Neuronal stem cell (in vitro differentiated cells): ENCODE measurements around the gene FHDC1.

Experiments
- DNase-seq: peaks from one replicate; pipeline ENCODE4 v3.0.0-alpha.2; 2013; ENCODE audit warnings: low spot score
- H2AFZ ChIP-seq: one replicate; pipeline ENCODE4 v1.6.1; 2013; ENCODE audit warnings: mild to moderate bottlenecking, low read length, inconsistent platforms
- H2AK5ac ChIP-seq: 2 replicates; pipeline ENCODE4 v1.6.1; 2013; ENCODE audit warnings: low read depth, mild to moderate bottlenecking, inconsistent platforms, low read length, moderate library complexity, mixed read lengths
- H2BK120ac ChIP-seq: 2 replicates; pipeline ENCODE4 v1.6.1; 2013; ENCODE audit warnings: low read depth, mild to moderate bottlenecking, inconsistent platforms, low read length, moderate library complexity, mixed read lengths
- H2BK12ac ChIP-seq: one replicate; pipeline ENCODE4 v1.6.1; 2013; ENCODE audit warnings: low read length, inconsistent platforms
- H2BK15ac ChIP-seq: 2 replicates; pipeline ENCODE4 v1.6.1; 2013; ENCODE audit warnings: mild to moderate bottlenecking, low read length, inconsistent platforms, mixed read lengths
- H2BK5ac ChIP-seq: one replicate; pipeline ENCODE4 v1.6.1; 2013; ENCODE audit warnings: inconsistent platforms, mild to moderate bottlenecking, low read length, moderate library complexity
- H3K14ac ChIP-seq: one replicate; pipeline ENCODE4 v1.6.1; 2013; ENCODE audit warnings: low read length, inconsistent platforms
- H3K18ac ChIP-seq: 2 replicates; pipeline ENCODE4 v1.6.1; 2013; ENCODE audit warnings: low read length, inconsistent platforms
- H3K23ac ChIP-seq: 2 replicates; pipeline ENCODE4 v1.6.1; 2013; ENCODE audit warnings: low read depth, mild to moderate bottlenecking, mixed read lengths, low read length, inconsistent platforms; ENCODE audit not compliant: poor library complexity
- H3K27ac ChIP-seq: replicated peaks from 3 replicates; pipeline ENCODE4 v1.5.1; 2013; ENCODE audit warnings: low read length, inconsistent platforms
- H3K27me3 ChIP-seq, 3 experiments: 2 replicates each; pipeline ENCODE4 v1.6.1; 2013; ENCODE audit warnings: low read length in 3 of 3, mild to moderate bottlenecking in 2 of 3, inconsistent platforms in 1 of 3, low read depth in 1 of 3, mixed read lengths in 1 of 3, moderate library complexity in 1 of 3; ENCODE audit not compliant: control insufficient read depth in 3 of 3, insufficient read depth in 3 of 3
- H3K36me3 ChIP-seq, 2 donors: replicated peaks in 1 of 2; 2 replicates each; pipeline ENCODE4 v1.6.1; 2013; ENCODE audit warnings: low read length in 2 of 2; ENCODE audit not compliant: control insufficient read depth in 2 of 2, insufficient read depth in 2 of 2
- H3K4ac ChIP-seq: 2 replicates; pipeline ENCODE4 v1.6.1; 2013; ENCODE audit warnings: inconsistent platforms, mild to moderate bottlenecking, low read length, moderate library complexity
- H3K4me1 ChIP-seq, 2 donors: 1 replicate in 1 of 2; 2 replicates in 1 of 2; pipeline ENCODE4 v1.6.1; 2013; ENCODE audit warnings: low read length in 2 of 2, low read depth in 1 of 2; ENCODE audit not compliant: control insufficient read depth in 2 of 2, insufficient read depth in 1 of 2
- H3K4me2 ChIP-seq: one replicate; pipeline ENCODE4 v1.6.1; 2013; ENCODE audit warnings: mild to moderate bottlenecking, low read length, inconsistent platforms; ENCODE audit not compliant: insufficient read depth, poor library complexity, severe bottlenecking
- H3K4me3 ChIP-seq, 2 donors: 2 replicates each; pipeline ENCODE4 v1.5.1; 2013; ENCODE audit warnings: low read length in 2 of 2, mild to moderate bottlenecking in 2 of 2, inconsistent platforms in 1 of 2, moderate library complexity in 1 of 2
- H3K79me1 ChIP-seq: one replicate; pipeline ENCODE4 v1.6.1; 2013; ENCODE audit warnings: low read depth, mild to moderate bottlenecking, inconsistent platforms, low read length, moderate library complexity
- H3K9ac ChIP-seq: one replicate; pipeline ENCODE4 v1.6.1; 2013; ENCODE audit warnings: mild to moderate bottlenecking, low read depth, low read length, inconsistent platforms; ENCODE audit not compliant: poor library complexity
- H3K9me3 ChIP-seq, 2 donors: replicated peaks in 1 of 2; 2 replicates each; pipeline versions ENCODE3 to v1.6.1; 2013; ENCODE audit warnings: low read length in 2 of 2, mild to moderate bottlenecking in 2 of 2, inconsistent platforms in 1 of 2, low read depth in 1 of 2, mixed read lengths in 1 of 2, moderate library complexity in 1 of 2; ENCODE audit not compliant: control insufficient read depth in 2 of 2, insufficient read depth in 1 of 2
- H4K8ac ChIP-seq: one replicate; pipeline ENCODE4 v1.6.1; 2013; ENCODE audit warnings: low read depth, mild to moderate bottlenecking, inconsistent platforms, low read length, moderate library complexity
- H4K91ac ChIP-seq: one replicate; pipeline ENCODE4 v1.6.1; 2013; ENCODE audit warnings: low read length, low read depth, mild to moderate bottlenecking, inconsistent platforms; ENCODE audit not compliant: poor library complexity
- WGBS, 2 donors: extraction: QIAGEN DNeasy Blood & Tissue Kit; methylation state at CpG; one replicate each; pipeline ENCODE4 v1.1.7; 2013; ENCODE audit warnings: missing lambda C conversion rate in 2 of 2, mixed read lengths in 1 of 2; ENCODE audit not compliant: insufficient read length in 2 of 2, insufficient replicate concordance in 1 of 2; ENCODE audit errors: extremely low coverage in 2 of 2; 5-methylcytosine and 5-hydroxymethylcytosine counted together

Gene FHDC1

DNA sequence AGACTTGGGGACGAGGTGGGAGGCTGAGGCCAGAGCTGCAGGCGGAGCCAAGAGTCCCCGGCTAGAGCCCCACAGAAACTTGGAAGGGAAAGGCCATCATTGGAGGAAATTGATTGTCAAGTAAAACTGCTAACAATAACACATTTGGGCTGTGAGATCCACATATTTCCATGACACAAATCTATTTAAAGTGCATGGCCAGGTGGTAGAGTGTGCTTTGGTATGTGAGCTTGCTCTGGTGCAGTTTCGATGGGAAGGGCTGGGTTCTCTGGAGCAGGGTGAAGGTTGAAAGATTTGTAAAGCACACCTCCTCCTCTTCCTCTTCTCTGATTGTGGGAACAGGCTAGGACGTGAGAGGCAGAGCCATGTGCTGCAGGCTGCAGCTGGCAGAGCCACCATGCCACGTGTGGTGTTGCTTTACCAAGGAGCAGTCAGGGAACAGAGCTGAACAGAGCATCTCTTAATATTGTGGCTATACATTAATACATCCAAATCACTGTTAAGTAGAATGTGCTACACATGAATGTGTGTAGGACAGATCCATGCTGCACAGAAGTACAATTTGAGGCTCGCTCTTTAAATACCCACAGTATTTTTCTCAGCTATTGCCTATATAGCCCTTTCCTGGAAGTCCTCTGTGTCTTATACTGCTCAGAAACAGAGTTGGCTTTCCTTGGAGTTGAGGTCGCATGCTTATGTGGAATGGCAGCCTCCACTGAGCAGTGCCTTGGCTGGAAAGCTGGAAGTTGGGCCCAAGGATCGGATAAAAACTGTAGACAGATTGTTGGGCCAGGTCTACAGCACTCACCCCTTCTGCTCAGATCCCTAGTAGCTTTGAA lies 37.7 kb downstream of the FHDC1 start:
- Histone ChIP-seq H3K36me3 (peaks cover 0 to 4% of the 10 kb centered on the region in 2 donors), H2BK120ac (no peak overlapping the region), H2AK5ac (peak overlapping the region; percentile 4), H3K9me3 (no peaks in the 10 kb centered on the region), H2BK5ac (no peak overlapping the region), H2BK15ac (no peak overlapping the region), H3K27me3 (no peaks in the 10 kb centered on the region), H3K27ac (no peak overlapping the region), H3K4me1 (peaks cover 0 to 6% of the 10 kb centered on the region in 2 donors), H3K4me2 (no peak overlapping the region), H3K79me1 (no peaks in the 10 kb centered on the region), H3K4ac (no peak overlapping the region), H4K8ac (no peak overlapping the region), H2BK12ac (no peak overlapping the region), H3K9ac (no peak overlapping the region), H2AFZ (peak overlapping the region; percentile 41), H3K4me3 (no peak overlapping the region), H3K23ac (peak overlapping the region; percentile 20), H3K14ac (no peak overlapping the region), H3K18ac (no peak overlapping the region), H4K91ac (no peak overlapping the region)
- DNase-seq, result no peak
- WGBS, 2 donors, result no CpG with 5 or more reads among the region's 9 CpGs

DNA sequence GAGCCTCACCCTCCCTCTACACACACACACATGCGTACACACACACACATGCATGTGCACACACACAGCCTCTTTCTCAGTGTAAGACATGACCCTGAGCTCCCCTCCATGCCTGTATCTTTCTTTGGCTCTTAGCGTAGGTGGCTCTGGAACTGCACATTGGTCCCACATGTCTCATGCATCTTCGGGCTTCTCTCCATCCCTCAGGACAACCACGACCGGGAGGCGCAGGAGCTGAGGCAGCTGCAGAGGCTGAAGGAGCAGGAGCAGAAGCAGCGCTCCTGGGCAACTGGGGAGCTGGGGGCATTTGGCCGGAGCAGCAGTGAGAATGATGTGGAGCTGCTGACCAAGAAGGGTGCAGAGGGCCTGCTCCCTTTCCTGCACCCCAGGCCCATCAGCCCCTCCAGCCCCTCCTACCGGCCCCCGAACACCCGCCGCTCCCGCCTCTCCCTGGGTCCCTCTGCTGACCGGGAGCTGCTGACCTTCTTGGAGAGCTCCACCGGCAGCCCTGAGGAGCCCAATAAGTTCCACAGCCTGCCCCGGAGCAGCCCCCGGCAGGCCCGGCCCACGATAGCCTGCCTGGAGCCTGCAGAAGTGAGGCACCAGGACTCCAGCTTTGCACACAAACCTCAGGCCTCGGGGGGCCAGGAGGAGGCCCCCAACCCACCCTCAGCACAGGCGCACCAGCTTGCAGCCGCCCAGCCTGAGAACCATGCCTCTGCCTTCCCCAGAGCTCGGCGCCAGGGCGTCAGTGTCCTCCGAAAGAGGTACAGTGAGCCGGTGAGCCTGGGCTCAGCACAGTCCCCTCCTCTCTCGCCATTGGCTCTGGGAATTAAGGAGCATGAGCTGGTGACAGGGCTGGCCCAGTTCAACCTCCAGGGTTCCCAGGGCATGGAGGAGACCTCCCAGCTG lies 38.6 kb downstream of the FHDC1 start:
- no peaks in the 10 kb centered on the region for H3K9me3 ChIP-seq
- H3K79me1 ChIP-seq, result no peaks in the 10 kb centered on the region
- peaks cover 0 to 4% of the 10 kb centered on the region in 2 donors for H3K36me3 ChIP-seq
- no peak overlapping the region for H3K4me2 ChIP-seq
- H2AFZ ChIP-seq, result no peak overlapping the region
- no peak overlapping the region for H2AK5ac ChIP-seq
- no peak overlapping the region for H3K14ac ChIP-seq
- no peak overlapping the region for H3K18ac ChIP-seq
- H2BK12ac ChIP-seq, result no peak overlapping the region
- no peak overlapping the region for H3K27ac ChIP-seq
- peaks cover 0 to 6% of the 10 kb centered on the region in 2 donors for H3K4me1 ChIP-seq
- no peaks in the 10 kb centered on the region for H3K27me3 ChIP-seq
- H4K8ac ChIP-seq, result no peak overlapping the region
- no peak overlapping the region for H3K4ac ChIP-seq
- no peak overlapping the region for H4K91ac ChIP-seq
- H3K4me3 ChIP-seq, result no peak overlapping the region
- H3K23ac ChIP-seq, result peak overlapping the region; percentile 20
- no peak overlapping the region for H3K9ac ChIP-seq
- peak overlapping the region; percentile 39 for H2BK5ac ChIP-seq
- DNase-seq, result no peak
- H2BK15ac ChIP-seq, result no peak overlapping the region
- no CpG with 5 or more reads among the region's 28 CpGs for WGBS, 2 donors
- H2BK120ac ChIP-seq, result no peak overlapping the region

DNA sequence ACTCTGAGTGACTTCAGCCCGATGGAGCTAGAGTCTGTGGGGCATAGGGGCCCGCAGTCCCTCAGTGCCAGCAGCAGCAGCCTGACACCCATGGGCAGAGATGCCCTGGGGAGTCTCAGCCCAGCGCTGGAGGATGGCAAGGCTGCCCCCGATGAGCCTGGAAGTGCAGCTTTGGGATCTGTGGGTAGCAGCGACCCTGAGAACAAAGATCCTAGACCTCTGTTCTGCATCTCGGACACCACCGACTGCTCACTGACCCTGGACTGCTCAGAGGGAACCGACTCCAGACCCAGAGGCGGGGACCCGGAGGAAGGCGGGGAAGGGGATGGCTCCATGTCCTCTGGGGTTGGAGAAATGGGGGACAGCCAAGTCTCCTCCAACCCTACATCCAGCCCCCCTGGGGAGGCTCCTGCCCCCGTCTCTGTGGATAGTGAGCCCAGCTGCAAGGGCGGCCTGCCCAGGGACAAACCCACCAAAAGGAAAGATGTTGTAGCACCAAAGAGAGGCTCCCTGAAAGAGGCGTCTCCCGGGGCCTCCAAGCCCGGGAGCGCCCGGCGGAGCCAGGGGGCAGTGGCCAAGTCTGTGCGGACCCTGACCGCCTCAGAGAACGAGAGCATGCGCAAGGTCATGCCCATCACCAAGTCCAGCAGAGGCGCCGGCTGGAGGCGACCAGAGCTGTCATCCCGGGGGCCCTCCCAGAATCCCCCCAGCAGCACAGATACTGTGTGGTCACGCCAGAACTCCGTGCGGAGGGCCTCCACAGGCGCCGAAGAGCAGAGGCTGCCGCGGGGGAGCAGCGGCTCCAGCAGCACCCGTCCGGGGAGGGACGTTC lies 39.5 kb downstream of the FHDC1 start:
- no peaks in the 10 kb centered on the region for H3K79me1 ChIP-seq
- H2AFZ ChIP-seq, result no peak overlapping the region
- H3K4me3 ChIP-seq, result no peak overlapping the region
- WGBS, 2 donors, result no CpG with 5 or more reads among the region's 38 CpGs
- H2BK15ac ChIP-seq, result peak overlapping the region; percentile 22
- H3K4me2 ChIP-seq, result no peak overlapping the region
- H2BK120ac ChIP-seq, result peak overlapping the region; percentile 11
- H3K36me3 ChIP-seq, result peaks cover 0 to 1% of the 10 kb centered on the region in 2 donors
- no peak overlapping the region for H3K23ac ChIP-seq
- no peak overlapping the region for H4K8ac ChIP-seq
- H3K4me1 ChIP-seq, result peaks cover 0 to 6% of the 10 kb centered on the region in 2 donors
- no peak overlapping the region for H3K18ac ChIP-seq
- no peak overlapping the region for H3K4ac ChIP-seq
- H2BK5ac ChIP-seq, result peak overlapping the region; percentile 39
- DNase-seq, result no peak
- no peak overlapping the region for H2AK5ac ChIP-seq
- H2BK12ac ChIP-seq, result no peak overlapping the region
- H3K9me3 ChIP-seq, result no peaks in the 10 kb centered on the region
- no peaks in the 10 kb centered on the region for H3K27me3 ChIP-seq
- no peak overlapping the region for H4K91ac ChIP-seq
- no peak overlapping the region for H3K27ac ChIP-seq
- H3K14ac ChIP-seq, result no peak overlapping the region
- H3K9ac ChIP-seq, result no peak overlapping the region
